GM18867 (cell line): ENCODE data around the gene PCNX2.
"Not testable (repeated sequence)": the region's sequence is repeated elsewhere in the genome, so short reads cannot be mapped to it uniquely, and the experiment has no call there.

Experiments
- ATAC-seq: cut with Tn5 transposase; IDR thresholded peaks from one replicate; pipeline ENCODE4 v1.9.1; 2021; ENCODE audit warnings: mild to moderate bottlenecking, moderate library complexity; ENCODE audit not compliant: unreplicated experiment

Gene PCNX2

DNA sequence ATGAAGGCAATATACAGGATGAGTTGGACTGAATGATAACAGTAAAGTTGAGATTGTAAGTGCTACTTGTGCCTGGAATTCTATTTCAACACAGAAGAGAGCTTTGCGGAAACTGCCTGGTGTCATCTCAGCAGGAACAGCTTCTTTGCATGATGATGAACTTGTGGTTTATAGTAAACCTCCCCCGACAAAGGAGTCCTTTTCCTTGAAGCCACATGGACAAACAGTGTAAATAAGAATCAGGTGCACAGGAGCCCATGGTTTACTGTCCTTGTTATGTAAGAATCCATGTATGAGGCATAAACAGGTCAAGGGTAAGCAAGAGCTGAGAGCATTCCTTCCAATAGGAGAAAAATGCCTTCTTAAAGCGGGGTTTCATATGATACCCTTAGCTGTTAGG lies 66.2 kb downstream of the PCNX2 start:
- ATAC-seq = no peak

DNA sequence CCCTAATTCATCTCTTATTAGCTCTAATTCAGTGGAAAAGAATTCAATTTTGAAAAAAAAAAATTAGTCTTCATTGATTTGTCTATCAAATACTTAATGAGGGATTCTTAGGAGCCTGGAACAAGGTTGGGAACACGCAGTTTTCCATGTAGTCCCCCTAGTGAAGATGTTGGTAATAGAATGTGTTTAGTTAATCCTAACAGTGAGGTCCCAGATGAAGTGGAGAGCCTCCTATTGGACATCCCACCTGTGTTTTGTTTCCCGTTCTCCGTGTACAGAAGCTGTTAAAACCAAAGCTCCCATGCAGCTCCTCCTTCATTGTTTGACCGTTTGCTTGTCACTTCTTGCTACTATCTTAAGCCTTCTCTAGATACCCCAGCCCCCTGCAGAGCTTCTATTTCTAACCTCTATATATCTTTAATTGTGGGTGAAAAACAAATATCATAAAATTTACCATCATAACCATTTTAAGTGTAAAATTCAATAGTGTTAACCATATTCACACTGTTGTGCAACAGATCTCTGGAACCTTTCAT lies 67.5 kb downstream of the PCNX2 start:
- no peak for ATAC-seq

DNA sequence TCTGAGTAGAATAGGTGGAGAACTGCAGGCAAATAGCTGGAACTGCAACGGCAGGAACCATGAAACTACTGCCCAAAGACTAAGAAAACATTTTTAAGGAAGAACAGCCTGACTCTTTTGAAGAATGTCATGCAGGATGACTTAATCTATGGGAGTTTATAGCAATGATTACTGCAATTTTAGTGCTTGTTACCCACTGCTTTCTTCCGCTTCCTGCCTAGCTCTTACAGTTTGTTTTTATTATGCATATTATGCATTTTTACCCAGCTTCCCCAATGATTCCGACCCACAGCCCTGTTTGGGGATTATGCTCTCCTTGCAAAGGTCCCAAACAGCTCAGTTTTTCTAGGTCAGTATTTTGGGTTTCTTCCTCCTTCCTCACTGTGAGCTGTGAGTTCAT lies 71.2 kb downstream of the PCNX2 start:
- ATAC-seq = no peak

DNA sequence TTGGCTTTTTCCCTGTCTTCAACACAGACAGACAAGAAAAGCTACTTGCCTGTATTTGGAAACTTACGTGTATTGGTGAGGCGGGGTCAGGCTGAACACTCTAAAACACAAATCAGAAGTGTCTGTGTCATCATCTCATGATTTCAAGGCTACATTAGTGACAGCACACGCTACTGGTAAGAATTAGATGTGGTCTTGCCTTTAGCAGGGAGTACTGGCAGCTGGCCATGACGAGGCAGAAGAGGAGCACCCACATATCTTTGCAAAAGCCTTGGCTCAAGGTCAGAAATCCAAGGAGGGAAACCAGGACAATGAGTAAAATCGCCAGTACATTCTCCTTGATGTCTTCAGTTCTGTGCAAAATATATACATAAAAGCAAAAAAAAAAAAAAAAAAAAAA lies 77.7 kb downstream of the PCNX2 start:
- ATAC-seq = no peak

DNA sequence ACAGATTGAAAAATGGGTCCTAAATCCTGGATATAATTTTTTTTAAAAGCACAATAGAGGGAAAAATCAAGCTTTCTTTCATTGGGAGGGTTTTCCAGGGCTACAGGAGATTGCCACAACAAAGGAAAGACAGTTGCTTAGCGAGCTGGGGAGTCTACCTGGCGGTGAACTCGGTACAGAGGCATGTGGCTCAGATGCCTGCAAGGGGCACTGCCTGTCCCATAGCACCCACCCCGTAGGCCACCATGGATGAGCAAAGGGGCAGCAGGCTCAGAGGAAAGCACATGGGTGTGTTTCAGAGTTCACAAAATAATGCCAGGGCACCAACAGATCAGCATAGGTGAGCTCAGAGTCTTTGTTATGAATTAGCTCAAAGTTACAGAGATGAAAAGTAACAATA lies 79.5 kb downstream of the PCNX2 start:
- no peak for ATAC-seq

DNA sequence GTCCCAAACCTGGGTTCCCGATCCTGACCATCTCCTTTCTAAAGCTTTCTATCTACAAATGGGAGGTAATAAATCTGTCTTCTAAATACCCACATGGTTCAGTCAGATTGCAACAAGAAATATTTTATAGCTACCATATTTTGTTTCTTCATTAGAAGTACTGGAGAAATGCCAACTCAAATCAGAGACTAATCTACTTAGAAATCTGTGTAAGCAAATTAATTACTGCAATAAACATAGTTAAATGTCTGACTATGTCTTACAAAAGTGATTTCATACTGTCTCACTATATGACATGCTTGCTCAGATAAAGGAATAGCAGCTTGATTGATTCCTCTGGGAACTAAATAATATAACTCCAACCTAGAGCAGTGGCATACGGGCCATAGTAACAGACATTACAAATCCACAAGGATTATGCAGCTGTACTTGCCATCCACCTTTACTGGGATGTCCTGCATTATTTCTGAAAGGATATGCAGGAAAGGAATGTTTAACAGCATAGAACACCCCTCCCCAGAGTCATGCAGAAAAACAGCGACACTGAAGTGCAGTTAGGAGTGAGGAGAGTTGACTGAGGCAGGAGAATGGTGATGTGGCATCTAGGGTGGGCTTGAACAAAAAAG lies 80.3 kb downstream of the PCNX2 start:
- ATAC-seq = no peak

DNA sequence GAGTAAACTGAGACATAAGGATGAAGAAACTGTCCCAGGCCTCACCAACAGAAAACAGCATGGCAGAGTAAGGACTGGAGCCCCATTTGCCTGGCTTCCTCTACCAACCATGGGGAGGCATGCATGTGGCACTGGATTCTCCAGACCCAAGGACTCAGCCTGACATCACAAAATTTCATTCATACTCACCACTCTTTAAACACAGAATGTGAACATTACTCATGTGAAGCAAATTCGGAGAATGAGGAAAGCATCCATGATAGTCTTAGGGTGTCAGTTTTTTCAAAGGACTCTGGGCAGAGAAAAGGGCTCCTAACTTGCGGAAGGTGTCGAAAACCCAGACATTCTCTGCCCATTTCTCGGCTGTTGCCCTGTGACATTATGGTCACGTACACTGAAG lies 83.9 kb downstream of the PCNX2 start:
- no peak for ATAC-seq

DNA sequence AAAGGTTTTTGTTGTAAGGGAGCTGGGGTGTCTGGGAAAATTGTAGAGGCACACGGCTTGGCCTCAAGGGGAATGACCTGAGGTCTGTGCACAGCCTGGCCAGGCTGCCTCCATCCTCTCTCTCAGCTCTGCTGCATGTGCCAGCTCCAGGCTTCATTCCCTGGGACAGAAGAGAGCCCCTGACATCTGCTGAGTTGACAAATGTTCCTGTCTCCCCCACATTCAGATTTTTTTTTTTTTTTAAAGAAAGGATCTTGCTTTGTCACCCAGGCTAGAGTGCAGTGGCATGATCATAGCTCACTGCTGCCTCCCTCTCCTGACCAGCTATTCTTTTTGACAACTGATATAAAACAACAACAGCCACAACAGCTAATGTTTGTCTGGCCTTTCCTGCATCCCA lies 84.4 kb downstream of the PCNX2 start:
- no peak for ATAC-seq

DNA sequence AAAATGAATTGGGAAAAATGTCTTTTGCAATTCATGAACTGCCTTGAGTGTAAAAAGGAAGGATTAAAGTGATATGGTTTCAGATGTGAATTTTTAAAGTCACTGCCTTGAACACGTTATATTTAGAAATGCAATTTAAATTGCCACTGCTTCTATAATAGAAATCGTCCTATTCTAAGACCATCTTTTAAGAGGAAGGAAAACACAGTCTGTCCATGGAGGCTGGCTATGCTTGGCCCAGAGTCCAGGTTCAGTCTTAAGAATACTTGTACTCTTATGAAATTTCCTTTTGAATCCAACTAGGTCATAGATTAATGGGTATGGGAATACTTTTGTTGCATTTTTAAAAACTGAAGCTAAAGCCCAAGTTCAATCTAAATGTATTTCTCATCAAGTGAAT lies 86.0 kb downstream of the PCNX2 start:
- ATAC-seq = no peak

DNA sequence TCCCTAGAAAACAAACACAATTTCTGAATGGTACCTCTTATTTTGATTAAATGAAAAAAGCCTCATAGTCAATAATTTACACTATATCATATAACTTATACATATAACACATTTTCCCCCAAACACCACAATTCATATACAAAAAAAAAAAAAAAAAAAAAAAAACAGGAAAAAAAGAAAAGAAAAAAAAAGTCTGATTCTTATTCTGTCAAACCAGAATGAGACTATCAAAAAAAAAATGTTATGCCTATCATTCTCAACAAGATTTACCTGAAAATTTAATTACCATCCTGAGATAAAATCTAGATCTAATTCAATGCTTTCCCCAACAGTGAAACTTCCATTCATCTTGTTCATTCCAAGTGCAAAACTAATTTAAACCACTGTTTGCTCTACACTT lies 86.8 kb downstream of the PCNX2 start:
- no peak for ATAC-seq

DNA sequence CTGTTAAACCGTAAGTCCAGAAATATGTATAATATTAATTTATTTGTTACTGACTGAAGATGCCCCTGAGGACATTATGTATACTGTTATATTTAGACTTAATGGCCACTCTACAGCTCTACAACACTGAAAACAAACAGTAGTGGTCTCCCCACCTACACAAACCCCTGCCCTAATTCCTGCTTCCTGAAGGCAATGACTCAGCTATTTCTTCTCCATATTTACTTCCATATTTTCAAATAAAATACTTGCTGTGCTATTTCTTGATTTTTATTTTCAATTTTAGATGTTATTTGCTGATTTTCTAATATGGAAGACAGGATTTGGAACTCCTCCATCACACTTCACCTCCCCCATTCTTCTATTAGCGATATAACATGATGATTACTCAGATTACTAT lies 97.6 kb downstream of the PCNX2 start:
- ATAC-seq = no peak

DNA sequence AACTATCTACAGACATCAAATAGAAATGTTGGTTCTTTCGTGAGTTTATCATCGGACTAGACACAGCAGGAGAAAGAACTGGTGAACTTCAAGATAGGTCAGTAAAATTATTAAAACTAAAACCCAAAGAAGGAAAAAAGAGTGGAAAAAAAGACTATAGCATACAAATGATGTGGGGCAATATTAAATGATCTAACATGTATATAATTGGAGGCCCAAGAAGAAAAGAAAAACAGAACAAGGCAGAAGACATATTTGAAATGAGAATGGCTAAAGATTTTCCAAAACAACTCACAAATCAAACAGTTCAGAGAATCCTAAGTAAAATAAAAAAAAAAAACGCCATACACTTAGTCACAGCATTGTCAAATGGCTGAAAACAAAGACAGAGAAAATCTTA lies 101.8 kb downstream of the PCNX2 start:
- no peak for ATAC-seq

DNA sequence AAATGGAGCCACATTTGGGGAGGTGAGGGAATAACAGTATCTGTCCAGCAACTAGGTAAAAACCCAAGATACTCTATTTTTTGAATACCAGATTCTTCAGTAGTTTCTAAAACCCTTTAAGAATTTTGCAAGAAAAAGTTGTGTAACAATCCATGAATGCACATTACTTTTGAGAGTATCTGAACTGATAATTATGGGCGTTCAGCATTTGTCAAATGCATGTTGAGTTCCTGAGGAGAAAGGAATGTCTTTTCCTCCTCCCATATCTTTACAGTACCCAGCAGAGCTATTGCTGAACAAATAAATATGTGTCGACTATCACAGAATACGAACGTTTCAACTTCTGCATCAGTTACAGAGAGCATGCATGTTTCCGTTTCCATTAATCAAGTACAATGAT lies 104.5 kb downstream of the PCNX2 start:
- ATAC-seq = no peak

DNA sequence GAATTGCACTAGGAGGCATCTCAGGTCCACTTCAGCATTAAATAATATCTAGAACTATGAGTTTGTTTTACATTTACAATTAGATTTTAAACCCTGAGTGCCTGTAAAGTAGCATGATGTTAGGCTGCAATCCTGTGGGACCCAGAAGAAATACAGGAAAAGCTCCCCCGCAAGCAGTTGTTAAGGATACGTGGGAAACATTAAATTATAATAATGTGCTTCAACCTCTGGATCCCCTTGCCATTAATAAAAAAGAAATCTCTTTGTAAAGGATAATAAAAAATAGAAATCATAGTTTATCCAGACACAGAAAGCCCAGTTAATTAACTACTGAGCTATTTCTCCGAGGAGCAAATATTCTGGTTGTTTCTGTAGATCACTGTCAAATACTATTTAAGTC lies 106.0 kb downstream of the PCNX2 start:
- ATAC-seq = no peak

DNA sequence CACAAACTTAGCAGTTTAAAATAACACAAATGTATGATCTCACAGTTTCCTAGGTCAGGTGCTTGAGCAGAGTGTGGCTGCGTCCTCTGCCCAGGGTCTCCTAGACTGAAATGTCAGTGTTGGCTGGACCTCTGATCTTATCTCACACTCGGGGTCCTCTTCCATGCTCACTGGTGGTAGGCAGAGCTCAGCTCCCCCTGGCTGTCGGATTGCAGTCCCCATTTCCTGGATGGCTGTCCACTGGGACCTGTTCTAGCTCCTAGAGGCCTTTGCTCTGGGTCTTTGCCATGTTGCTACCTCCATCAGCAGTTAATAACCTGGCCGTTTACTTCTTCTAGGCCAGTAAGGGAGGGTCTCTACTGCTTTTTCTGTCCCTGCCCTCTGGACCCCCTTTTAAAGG lies 107.5 kb downstream of the PCNX2 start:
- no peak for ATAC-seq

DNA sequence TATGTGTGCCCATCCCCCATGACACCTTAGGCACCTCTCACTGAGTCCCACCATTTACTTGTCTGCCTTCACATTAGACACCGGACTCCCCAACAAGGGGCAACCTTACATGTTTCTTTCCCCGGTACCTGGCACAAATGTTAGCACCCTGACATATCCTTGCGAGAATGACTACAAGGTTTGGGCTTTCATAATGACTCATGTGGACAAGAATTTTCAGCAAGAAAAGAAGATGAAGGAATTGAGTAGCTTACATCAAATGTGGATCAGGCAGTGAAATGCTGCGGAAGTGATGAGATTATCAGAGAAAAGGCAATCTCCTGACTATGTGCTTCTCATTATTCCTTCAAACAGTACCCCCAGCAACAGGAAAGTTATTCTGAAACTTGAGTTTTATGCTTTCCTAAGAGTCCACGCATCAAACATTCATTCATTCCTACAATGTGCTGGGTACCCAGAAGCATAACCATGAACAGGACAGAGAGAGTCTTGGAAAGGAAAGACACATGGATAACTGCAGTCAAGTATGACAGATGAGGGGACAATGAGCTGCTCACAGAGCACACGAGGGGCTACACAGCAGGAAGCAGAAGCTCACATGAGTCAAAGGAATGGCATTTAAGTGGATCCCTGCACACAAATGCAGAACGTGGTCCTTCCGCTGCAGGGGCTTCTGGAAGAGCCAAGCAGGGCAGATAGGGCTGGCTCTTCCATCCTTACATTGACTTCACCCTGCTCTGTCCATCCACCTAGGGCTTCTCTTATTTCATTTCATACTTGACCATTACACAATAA lies 112.1 kb downstream of the PCNX2 start:
- no peak for ATAC-seq

DNA sequence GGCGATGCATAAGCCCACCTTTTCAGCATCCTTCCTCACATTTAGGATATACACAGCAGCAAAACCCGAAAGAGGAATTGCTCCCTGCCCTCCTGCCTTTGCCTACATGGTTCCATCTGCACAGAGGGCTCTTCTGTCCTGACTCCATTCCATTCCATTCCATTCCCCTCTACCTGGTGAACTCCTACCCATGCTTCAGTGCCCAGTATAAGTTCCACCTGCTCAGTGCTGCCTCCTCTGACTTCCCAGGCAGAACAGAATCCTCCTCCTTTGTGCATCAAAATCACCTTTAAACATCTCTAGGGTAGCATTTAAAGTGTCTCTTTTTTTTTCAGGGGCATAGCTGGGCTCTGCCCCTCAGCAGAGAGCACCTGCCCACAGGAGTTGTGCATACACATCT lies 112.9 kb downstream of the PCNX2 start:
- no peak for ATAC-seq

DNA sequence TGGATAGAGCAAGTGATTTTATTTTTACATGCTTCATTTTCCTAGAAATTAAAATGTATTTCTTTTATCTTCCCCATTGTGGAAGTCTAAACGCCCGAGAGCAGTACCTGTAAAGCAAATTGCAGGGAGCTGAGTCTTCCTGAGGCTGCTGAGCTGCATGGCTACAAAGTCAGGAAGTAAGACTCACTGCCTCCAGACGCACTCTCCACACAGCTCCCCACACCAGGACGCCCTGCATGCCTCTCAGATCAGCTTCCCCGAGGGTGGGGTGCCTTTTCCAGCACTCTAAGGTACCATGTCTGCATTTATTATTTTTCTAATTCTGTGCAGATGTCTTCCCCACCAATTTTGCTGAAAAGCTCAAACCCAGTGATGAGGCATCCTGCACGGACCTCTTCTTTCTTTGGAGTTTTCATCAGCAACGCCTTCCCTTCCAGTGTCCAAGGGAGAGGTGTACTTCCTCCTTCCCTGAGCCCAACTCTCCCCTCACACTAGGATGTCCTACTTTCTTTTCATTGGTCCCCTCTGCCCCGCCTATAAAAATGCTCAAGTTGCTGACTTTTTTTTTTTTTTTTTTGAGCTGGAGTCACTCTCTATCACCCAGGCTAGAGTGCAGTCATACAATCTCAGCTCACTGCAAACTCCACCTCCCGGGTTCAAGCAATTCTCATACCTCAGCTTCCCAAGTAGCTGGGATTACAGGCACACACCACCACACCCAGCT lies 114.7 kb downstream of the PCNX2 start:
- no peak for ATAC-seq

DNA sequence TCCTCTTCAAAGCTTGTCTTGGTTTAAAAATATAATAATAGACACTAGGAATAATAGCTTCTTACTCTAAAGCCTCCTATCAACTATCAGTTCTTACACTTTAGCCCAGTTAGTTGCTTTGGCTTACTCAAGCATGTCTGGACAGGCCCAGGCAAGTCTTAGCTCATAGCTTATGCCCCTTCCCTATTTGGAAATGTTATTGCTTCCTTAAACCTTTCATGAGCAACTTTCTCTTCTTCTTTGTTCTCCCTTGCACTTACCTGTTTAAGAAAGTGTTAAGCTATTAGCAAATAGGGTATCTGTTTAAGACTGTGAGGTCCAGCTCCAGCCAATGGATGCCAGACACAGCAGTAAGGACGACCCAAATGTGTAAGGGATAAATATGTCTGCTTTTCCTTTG lies 115.9 kb downstream of the PCNX2 start:
- ATAC-seq = not testable (repeated sequence)

DNA sequence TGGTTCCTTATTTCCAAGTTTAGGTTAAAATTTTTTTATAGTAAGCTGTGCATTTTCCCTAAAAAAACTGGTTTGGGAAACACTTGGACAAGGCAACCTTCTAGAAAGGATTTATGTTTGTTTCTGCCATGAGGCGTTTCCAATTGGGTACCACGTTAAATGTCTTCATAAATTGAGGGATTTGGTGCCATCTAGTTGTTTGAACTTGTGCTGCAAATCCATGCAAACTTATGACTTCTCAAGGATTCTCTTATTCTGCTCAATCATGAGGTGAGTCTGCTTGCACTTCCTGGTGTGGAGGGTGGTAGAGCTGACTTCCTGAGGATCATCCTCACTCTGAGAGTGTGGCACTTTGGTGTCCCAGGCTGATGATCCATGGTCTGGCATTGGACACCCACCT lies 123.3 kb downstream of the PCNX2 start:
- no peak for ATAC-seq

DNA sequence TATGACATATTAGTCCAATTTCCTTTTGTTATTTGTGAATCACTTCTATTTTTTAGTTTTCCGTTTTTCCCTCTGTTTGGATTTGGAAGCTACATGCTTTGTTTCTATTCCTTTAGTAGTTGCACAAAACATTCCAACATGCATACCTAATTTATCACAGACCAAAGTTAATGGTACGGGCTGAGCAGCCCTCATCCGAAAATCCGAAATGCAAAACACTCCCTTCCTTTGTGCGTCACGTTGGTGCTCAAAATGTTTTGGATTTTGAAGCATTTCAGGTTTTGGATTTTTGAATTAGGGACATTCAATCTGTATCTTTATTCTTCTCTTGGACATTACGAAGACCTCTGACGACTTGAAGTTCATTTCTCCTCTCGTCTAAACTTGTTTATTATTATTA lies 124.8 kb downstream of the PCNX2 start:
- no peak for ATAC-seq

DNA sequence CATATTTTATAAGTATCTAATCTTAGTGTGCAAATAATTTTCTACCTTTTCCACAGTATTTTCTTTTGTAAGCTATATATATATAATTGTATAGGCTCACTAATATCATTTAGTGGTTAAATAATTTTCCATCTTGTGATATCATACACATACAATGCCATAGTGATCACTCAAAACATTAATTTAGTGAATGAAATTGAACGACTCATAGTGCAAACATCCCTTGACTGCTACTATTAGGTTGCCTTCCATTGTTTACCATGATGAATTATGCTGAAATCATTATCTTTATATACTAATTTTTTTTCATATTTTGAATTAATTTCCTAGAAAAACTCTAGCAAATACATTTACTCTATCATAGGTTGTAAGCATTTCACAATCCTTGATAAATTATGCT lies 127.1 kb downstream of the PCNX2 start:
- ATAC-seq = no peak
